ENCODE measurements around the gene SPPL2A. TPM values are rescaled to one million over a fixed set of nuclear protein-coding genes. Genes with fewer than 3 reads are reported as not detected.

SPPL2A gene
- polyA plus RNA-seq, 1 of the 3 experiments (the other 2 are of a cell fraction): 21.6 TPM

GRCh38 chr15:50670115-50670514 lies 95.4 kb downstream of the SPPL2A start:
- ChIA-PET CTCF (no interaction called here), POLR2A (no interaction called here)
- H3K27ac ChIP-seq (ENCODE audit: low read depth in 2 of 2, low read length in 1 of 2): no peak overlapping the region
- no peaks in the 10 kb centered on the region for H3F3A ChIP-seq (replicated peaks; ENCODE audit: insufficient read depth)
- H3K4me3 ChIP-seq (ENCODE audit: low read depth in 2 of 2, low read length in 1 of 2): no peak overlapping the region
- no peak overlapping the region for H3K9ac ChIP-seq
- H3K9me3 ChIP-seq: no peaks in the 10 kb centered on the region
- peaks cover 10% of the 10 kb centered on the region for H4K20me1 ChIP-seq (ENCODE audit: insufficient read depth)
- H2AFZ ChIP-seq (ENCODE audit: low read depth): no peak overlapping the region
- DNase-seq: no peak
- peaks cover 78% of the 10 kb centered on the region for H3K79me2 ChIP-seq (ENCODE audit: insufficient read depth)
- H3K4me2 ChIP-seq: no peak overlapping the region
- no peaks in the 10 kb centered on the region for H3K27me3 ChIP-seq (ENCODE audit: insufficient read depth)
- 74% methylated on average over 2 of the region's 2 CpGs for WGBS (ENCODE audit: low lambda C conversion rate)
- peaks cover 0 to 7% of the 10 kb centered on the region in 2 experiments for H3K36me3 ChIP-seq (replicated peaks in 1 of 2; ENCODE audit: control insufficient read depth in 1 of 2, insufficient read depth in 2 of 2, low read length in 1 of 2)
- TF ChIP-seq TEAD4 (IDR thresholded peaks at IDR 0.05; ENCODE audit: borderline replicate concordance, insufficient read depth): no peak
- TF ChIP-seq YY1 (IDR thresholded peaks at IDR 0.05; ENCODE audit: low read depth): no peak
- no peak for TF ChIP-seq CTCF (IDR thresholded peaks at IDR 0.05)
- no peak for TF ChIP-seq CHD2 (IDR thresholded peaks at IDR 0.05; ENCODE audit: low read length, partially characterized antibody)
- no peak for TF ChIP-seq RFX5 (IDR thresholded peaks at IDR 0.05; ENCODE audit: low read length)
- TF ChIP-seq RCOR1 (IDR thresholded peaks at IDR 0.05; ENCODE audit: low read length): no peak
- no peaks in the 10 kb centered on the region for H3K9me2 ChIP-seq
- no peaks in the 10 kb centered on the region for H3K4me1 ChIP-seq (ENCODE audit: control insufficient read depth in 1 of 2, insufficient read depth in 2 of 2, low read depth in 1 of 2, low read length in 1 of 2)

GRCh38 chr15:50669611-50670010 lies 95.9 kb downstream of the SPPL2A start:
- Histone ChIP-seq H3K4me3 (ENCODE audit: low read depth in 2 of 2, low read length in 1 of 2) (no peak overlapping the region), H3K79me2 (ENCODE audit: insufficient read depth) (peaks cover 78% of the 10 kb centered on the region), H3K27ac (ENCODE audit: low read depth in 2 of 2, low read length in 1 of 2) (no peak overlapping the region), H3K9me3 (no peaks in the 10 kb centered on the region), H3K4me1 (ENCODE audit: control insufficient read depth in 1 of 2, insufficient read depth in 2 of 2, low read depth in 1 of 2, low read length in 1 of 2) (no peaks in the 10 kb centered on the region), H3F3A (replicated peaks; ENCODE audit: insufficient read depth) (no peaks in the 10 kb centered on the region), H3K9ac (no peak overlapping the region), H3K9me2 (no peaks in the 10 kb centered on the region), H3K4me2 (no peak overlapping the region), H2AFZ (ENCODE audit: low read depth) (no peak overlapping the region), H4K20me1 (ENCODE audit: insufficient read depth) (peaks cover 9% of the 10 kb centered on the region; the same call in 1 of the 2 replicates), H3K27me3 (ENCODE audit: insufficient read depth) (no peaks in the 10 kb centered on the region), H3K36me3 (replicated peaks in 1 of 2; ENCODE audit: control insufficient read depth in 1 of 2, insufficient read depth in 2 of 2, low read length in 1 of 2) (peaks cover 0 to 11% of the 10 kb centered on the region in 2 experiments)
- 89% methylated on average over 1 of the region's 1 CpG for WGBS (ENCODE audit: low lambda C conversion rate)
- ChIA-PET POLR2A (no interaction called here), CTCF (interaction anchor here (1.6 kb wide), 1 partner anchor 217 kb away, joined by 7 read pairs; no protein-coding TSS in a partner anchor)
- no peak for DNase-seq
- TF ChIP-seq MEF2A (IDR thresholded peaks at IDR 0.05; ENCODE audit: borderline replicate concordance, low read depth) (no peak), EP300 (IDR thresholded peaks at IDR 0.05; ENCODE audit: borderline replicate concordance in 1 of 2, low read depth in 1 of 2, low read length in 1 of 2) (no peak), JUND (IDR thresholded peaks at IDR 0.05) (no peak), ZBTB33 (IDR thresholded peaks at IDR 0.05; ENCODE audit: borderline replicate concordance, low read depth) (no peak), FOXM1 (IDR thresholded peaks at IDR 0.05; ENCODE audit: low read depth) (no peak), FOXJ3 (CRISPR knock-in tag; IDR thresholded peaks at IDR 0.05) (no peak), ELF1 (IDR thresholded peaks at IDR 0.05) (no peak), YY1 (IDR thresholded peaks at IDR 0.05; ENCODE audit: low read depth) (no peak), IRF3 (IDR thresholded peaks at IDR 0.05; ENCODE audit: low read depth, low read length) (no peak), NFIC (IDR thresholded peaks at IDR 0.05; ENCODE audit: borderline replicate concordance) (no peak)

Measured in SK-N-SH (cell line).